SK-N-SH (cell line): ENCODE data around the gene C14orf39. TPM values are rescaled to one million over a fixed set of nuclear protein-coding genes. Genes with fewer than 3 reads are reported as not detected.
"Not testable (repeated sequence)": the region's sequence is repeated elsewhere in the genome, so short reads cannot be mapped to it uniquely, and the experiment has no call there.

Source experiments
- CTCF ChIA-PET: fragments of 300-600, 350-600 bp; formaldehyde crosslinking; extraction: SDS; loops from one replicate; lab custom pipeline; 2021; lab: Yijun Ruan, JAX
- POLR2A ChIA-PET: fragments of 350-600 bp; sonication (Branson Sonifier 250); formaldehyde crosslinking; extraction: SDS; loops from one replicate; lab custom pipeline; 2020; ENCODE audit warnings: antibody characterized with exemption, inconsistent platforms; lab: Yijun Ruan, JAX
- DNase-seq: peaks from one replicate; pipeline ENCODE4 v3.0.0; 2012
- H2AFZ ChIP-seq: fragments of 200-600 bp; sonication (generic); 2 replicates; pipeline ENCODE4 v1.8.1; 2016; ENCODE audit warnings: antibody characterized with exemption, mild to moderate bottlenecking, low read depth
- H3F3A ChIP-seq: fragments of 200-600 bp; sonication (generic); replicated peaks from 2 replicates; pipeline ENCODE3; 2016; ENCODE audit warnings: antibody characterized with exemption, mild to moderate bottlenecking; ENCODE audit not compliant: insufficient read depth
- H3K27ac ChIP-seq, 2 experiments: fragments of 200-500 bp in 1 of 2; fragments of 200-600 bp in 1 of 2; sonication (Bioruptor generic) in 1 of 2; sonication (generic), shearing (Covaris generic) in 1 of 2; 2 replicates each; pipeline versions ENCODE4 v1.5.1 to v1.6.1; 2014 to 2016; ENCODE audit warnings: low read depth in 2 of 2, inconsistent platforms in 1 of 2, low read length in 1 of 2, mild to moderate bottlenecking in 1 of 2, mixed read lengths in 1 of 2
- H3K27me3 ChIP-seq: fragments of 200-600 bp; sonication (generic), shearing (Covaris generic); 2 replicates; pipeline ENCODE4 v1.6.1; 2016; ENCODE audit warnings: mixed run types; ENCODE audit not compliant: insufficient read depth
- H3K36me3 ChIP-seq, 2 experiments: fragments of 200-500 bp in 1 of 2; fragments of 200-600 bp in 1 of 2; sonication (Bioruptor generic) in 1 of 2; sonication (generic) in 1 of 2; replicated peaks in 1 of 2; 2 replicates each; pipeline versions ENCODE3 to v1.5.1; 2014 to 2016; ENCODE audit warnings: low read length in 1 of 2, mild to moderate bottlenecking in 1 of 2; ENCODE audit not compliant: insufficient read depth in 2 of 2, control insufficient read depth in 1 of 2
- H3K4me1 ChIP-seq, 2 experiments: fragments of 200-500 bp in 1 of 2; fragments of 200-600 bp in 1 of 2; sonication (Bioruptor generic) in 1 of 2; sonication (generic), shearing (Covaris generic) in 1 of 2; 2 replicates each; pipeline versions ENCODE4 v1.5.1 to v1.6.1; 2014 to 2016; ENCODE audit warnings: low read depth in 1 of 2, low read length in 1 of 2, mixed run types in 1 of 2; ENCODE audit not compliant: insufficient read depth in 2 of 2, control insufficient read depth in 1 of 2
- H3K4me2 ChIP-seq: fragments of 200-600 bp; sonication (generic), shearing (Covaris generic); 2 replicates; pipeline ENCODE4 v1.6.1; 2017; ENCODE audit warnings: mixed run types
- H3K4me3 ChIP-seq, 2 experiments: fragments of 200-500 bp in 1 of 2; fragments of 200-600 bp in 1 of 2; sonication (Bioruptor generic) in 1 of 2; sonication (generic), shearing (Covaris generic) in 1 of 2; 2 replicates each; pipeline versions ENCODE4 v1.5.1 to v1.8.1; 2014 to 2016; ENCODE audit warnings: low read depth in 2 of 2, inconsistent platforms in 1 of 2, low read length in 1 of 2, mild to moderate bottlenecking in 1 of 2, mixed read lengths in 1 of 2, moderate library complexity in 1 of 2
- H3K79me2 ChIP-seq: fragments of 200-600 bp; sonication (generic); 2 replicates; pipeline ENCODE4 v1.8.1; 2017; ENCODE audit warnings: mild to moderate bottlenecking; ENCODE audit not compliant: insufficient read depth
- H3K9ac ChIP-seq: fragments of 200-600 bp; sonication (generic); 2 replicates; pipeline ENCODE4 v1.6.1; 2017; ENCODE audit warnings: mixed run types
- H3K9me2 ChIP-seq: fragments of 200-600 bp; sonication (generic); 2 replicates; pipeline ENCODE4 v1.6.1; 2017; ENCODE audit warnings: mixed run types
- H3K9me3 ChIP-seq: fragments of 200-600 bp; sonication (generic); 2 replicates; pipeline ENCODE4 v1.6.1; 2017; ENCODE audit warnings: mixed run types, mild to moderate bottlenecking, moderate library complexity
- H4K20me1 ChIP-seq: fragments of 200-600 bp; sonication (generic); 2 replicates; pipeline ENCODE4 v1.6.1; 2017; ENCODE audit warnings: mild to moderate bottlenecking, mixed run types; ENCODE audit not compliant: insufficient read depth
- CHD2 ChIP-seq: fragments of 150-350 bp; IDR thresholded peaks from 2 replicates; pipeline ENCODE4 v1.6.1; 2018; ENCODE audit warnings: low read length; ENCODE audit not compliant: partially characterized antibody
- EP300 ChIP-seq, 2 experiments: IDR thresholded peaks; 2 replicates each; pipeline versions ENCODE4 v1.4.0 to v1.6.1; 2012; ENCODE audit warnings: borderline replicate concordance in 1 of 2, low read depth in 1 of 2, low read length in 1 of 2
- EZH2phosphoT487 ChIP-seq: fragments of 200-600 bp; sonication (generic); IDR thresholded peaks from 2 replicates; pipeline ENCODE4 v1.6.1; 2017; ENCODE audit warnings: low read depth, mixed run types, mild to moderate bottlenecking, antibody characterized with exemption, moderate library complexity, borderline replicate concordance
- FOSL2 ChIP-seq: IDR thresholded peaks from 2 replicates; pipeline ENCODE4 v1.4.0; 2012; ENCODE audit warnings: low read depth, mild to moderate bottlenecking, moderate library complexity, borderline replicate concordance
- FOXM1 ChIP-seq: IDR thresholded peaks from 2 replicates; pipeline ENCODE4 v1.4.0; 2012; ENCODE audit warnings: low read depth, mild to moderate bottlenecking
- GABPA ChIP-seq: IDR thresholded peaks from 2 replicates; pipeline ENCODE4 v1.4.0; 2012; ENCODE audit warnings: low read depth, mild to moderate bottlenecking
- JUND ChIP-seq: IDR thresholded peaks from 2 replicates; pipeline ENCODE4 v1.4.0; 2012
- MEF2A ChIP-seq: IDR thresholded peaks from 2 replicates; pipeline ENCODE4 v1.4.0; 2012; ENCODE audit warnings: low read depth, borderline replicate concordance
- MXI1 ChIP-seq: IDR thresholded peaks from 2 replicates; pipeline ENCODE4 v1.6.1; 2012; ENCODE audit warnings: mild to moderate bottlenecking, low read depth, low read length, improper control_type of control experiment
- NFIC ChIP-seq: IDR thresholded peaks from 2 replicates; pipeline ENCODE4 v1.4.0; 2012; ENCODE audit warnings: borderline replicate concordance
- NRF1 ChIP-seq: IDR thresholded peaks from 2 replicates; pipeline ENCODE4 v1.6.1; 2012; ENCODE audit warnings: low read depth, mild to moderate bottlenecking, low read length
- RAD21 ChIP-seq: IDR thresholded peaks from 2 replicates; pipeline ENCODE4 v1.6.1; 2012; ENCODE audit warnings: mild to moderate bottlenecking, low read length
- RFX5 ChIP-seq: IDR thresholded peaks from 2 replicates; pipeline ENCODE4 v1.6.1; 2012; ENCODE audit warnings: mild to moderate bottlenecking, improper control_type of control experiment, low read length
- SIN3A ChIP-seq: IDR thresholded peaks from 2 replicates; pipeline ENCODE4 v1.6.1; 2012; ENCODE audit warnings: low read depth, mild to moderate bottlenecking, low read length, moderate library complexity, borderline replicate concordance
- TAF1 ChIP-seq: IDR thresholded peaks from 2 replicates; pipeline ENCODE4 v1.6.1; 2012; ENCODE audit warnings: low read depth, mild to moderate bottlenecking, low read length, moderate library complexity, borderline replicate concordance
- TCF12 ChIP-seq: IDR thresholded peaks from 2 replicates; pipeline ENCODE4 v1.4.0; 2012
- TEAD4 ChIP-seq: IDR thresholded peaks from 2 replicates; pipeline ENCODE4 v1.4.0; 2012; ENCODE audit warnings: mild to moderate bottlenecking, borderline replicate concordance; ENCODE audit not compliant: insufficient read depth
- YY1 ChIP-seq: IDR thresholded peaks from 2 replicates; pipeline ENCODE4 v1.4.0; 2012; ENCODE audit warnings: low read depth, mild to moderate bottlenecking
- WGBS: methylation state at CpG from one replicate; pipeline ENCODE4 v1.1.6; 2017; ENCODE audit warnings: low lambda C conversion rate; 5-methylcytosine and 5-hydroxymethylcytosine counted together
- polyA plus RNA-seq, 3 experiments: library from polyadenylated mRNA; depleted of rRNA; stranded (reverse); fragments of >200 nt; gene quantifications; 2 replicates each; pipeline ENCODE4 v1.2.3, GENCODE V29; 2012
- TF ChIP-seq, protein P1 (sequence below): fragments of 150-350 bp; IDR thresholded peaks from 2 replicates; pipeline ENCODE4 v1.6.1; 2017; ENCODE audit warnings: antibody characterized with exemption, low read length, low read depth, borderline replicate concordance
- TF ChIP-seq, protein P2 (sequence below): fragments of 150-350 bp; IDR thresholded peaks from 2 replicates; pipeline ENCODE4 v1.6.1; 2016; ENCODE audit warnings: mild to moderate bottlenecking, low read depth, low read length
- TF ChIP-seq, protein P3 (sequence below): IDR thresholded peaks from 2 replicates; pipeline ENCODE4; 2012

C14orf39 gene
- polyA plus RNA-seq, 1 of the 3 experiments (the other 2 are of a cell fraction) = 0.13 TPM

DNA sequence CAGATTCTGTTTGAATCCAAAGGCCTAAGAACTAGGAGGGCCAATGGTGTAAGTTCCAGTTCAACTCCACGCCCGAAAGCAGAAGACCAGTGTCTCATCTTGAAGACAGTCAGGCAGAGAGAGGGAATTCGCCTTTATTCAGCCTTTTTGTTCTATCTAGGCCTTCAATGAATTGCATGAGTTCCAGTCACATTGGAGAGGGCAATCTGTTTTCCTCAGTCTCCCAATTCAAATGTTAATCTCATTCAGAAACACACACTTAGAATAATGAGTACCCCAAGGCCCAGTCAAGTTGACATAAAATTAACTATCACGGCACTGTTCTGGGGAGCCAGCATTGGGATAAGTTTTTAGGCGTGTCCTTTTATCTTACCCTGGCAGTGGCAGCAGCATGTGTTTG lies 65.8 kb downstream of the C14orf39 start:
- no peaks in the 10 kb centered on the region for H3F3A ChIP-seq
- H3K4me2 ChIP-seq = no peak overlapping the region
- H4K20me1 ChIP-seq = no peaks in the 10 kb centered on the region
- H3K9me2 ChIP-seq = no peaks in the 10 kb centered on the region
- no peak overlapping the region for H3K9ac ChIP-seq
- ChIA-PET POLR2A (no interaction called here), CTCF (no interaction called here)
- DNase-seq = no peak
- H3K4me3 ChIP-seq = no peak overlapping the region
- H2AFZ ChIP-seq = no peak overlapping the region
- H3K79me2 ChIP-seq = no peaks in the 10 kb centered on the region
- TF ChIP-seq MXI1 (no peak), TEAD4 (no peak), YY1 (no peak), CHD2 (no peak), RAD21 (no peak), NFIC (no peak), FOXM1 (no peak)
- H3K27me3 ChIP-seq = no peaks in the 10 kb centered on the region
- no peak overlapping the region for H3K27ac ChIP-seq
- no peaks in the 10 kb centered on the region for H3K4me1 ChIP-seq
- 54% methylated on average over 5 of the region's 5 CpGs for WGBS
- H3K36me3 ChIP-seq = no peaks in the 10 kb centered on the region
- H3K9me3 ChIP-seq = no peaks in the 10 kb centered on the region

DNA sequence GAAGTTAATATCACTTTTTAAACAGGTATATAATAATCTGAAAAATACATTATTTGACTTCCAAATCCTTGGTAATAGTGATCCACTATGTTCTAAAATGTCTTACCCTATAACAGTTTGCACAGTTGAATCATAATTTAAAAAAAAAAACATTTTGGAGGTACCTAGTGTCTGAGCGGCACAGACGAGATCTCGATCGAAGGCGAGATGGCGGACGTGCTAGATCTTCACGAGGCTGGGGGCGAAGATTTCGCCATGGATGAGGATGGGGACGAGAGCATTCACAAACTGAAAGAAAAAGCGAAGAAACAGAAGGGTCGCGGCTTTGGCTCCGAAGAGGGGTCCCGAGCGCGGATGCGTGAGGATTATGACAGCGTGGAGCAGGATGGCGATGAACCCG lies 88.3 kb downstream of the C14orf39 start:
- POLR2A ChIA-PET, H3K9me3 ChIP-seq, H3K9ac ChIP-seq, H3F3A ChIP-seq, H3K4me3 ChIP-seq, DNase-seq, H2AFZ ChIP-seq, H3K4me2 ChIP-seq, H3K79me2 ChIP-seq, H3K9me2 ChIP-seq, H3K27me3 ChIP-seq, H3K36me3 ChIP-seq, H3K27ac ChIP-seq, H3K4me1 ChIP-seq, H4K20me1 ChIP-seq: not testable (repeated sequence)
- CTCF ChIA-PET = interaction anchor here (1.2 kb wide), 1 partner anchor 48 kb away, joined by 3 read pairs; no protein-coding TSS in a partner anchor
- 83% methylated on average over 22 of the region's 22 CpGs for WGBS

DNA sequence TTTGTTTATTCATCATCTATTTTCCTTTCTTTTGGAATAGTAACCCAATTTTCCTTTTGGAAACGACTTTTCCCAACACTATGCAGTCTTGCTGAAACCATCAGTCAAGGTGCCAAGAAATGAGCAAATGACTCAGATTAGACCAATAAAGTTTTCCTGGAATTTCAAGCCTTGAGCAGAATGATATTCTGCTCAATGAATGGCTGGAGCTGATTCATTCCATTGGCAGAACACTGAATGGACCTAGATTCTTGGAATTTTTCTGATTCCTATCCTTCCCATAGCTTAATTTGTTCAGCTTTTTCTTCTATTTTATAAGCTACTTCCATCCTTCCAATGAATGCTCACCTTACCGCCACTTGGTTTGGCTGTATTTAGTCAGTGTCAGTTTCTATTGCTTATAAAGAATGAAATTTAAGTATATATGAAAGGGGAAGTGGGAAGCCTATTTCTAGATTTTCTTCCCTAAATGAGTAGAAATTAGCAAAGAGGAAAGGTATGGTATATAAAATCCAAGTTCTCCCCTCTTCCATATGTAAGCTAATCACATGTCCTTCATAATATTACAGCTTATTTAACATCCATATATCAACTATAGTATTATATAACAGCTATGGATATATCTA lies 89.0 kb downstream of the C14orf39 start:
- Histone ChIP-seq H3K27ac (no peak overlapping the region), H4K20me1 (no peaks in the 10 kb centered on the region), H3K9me2 (no peaks in the 10 kb centered on the region), H3K79me2 (no peaks in the 10 kb centered on the region), H3F3A (no peaks in the 10 kb centered on the region), H3K9me3 (no peaks in the 10 kb centered on the region), H3K4me3 (no peak overlapping the region), H3K4me1 (no peaks in the 10 kb centered on the region), H3K36me3 (no peaks in the 10 kb centered on the region), H3K4me2 (no peak overlapping the region), H3K9ac (no peak overlapping the region), H2AFZ (no peak overlapping the region), H3K27me3 (no peaks in the 10 kb centered on the region)
- POLR2A ChIA-PET = no interaction called here
- CTCF ChIA-PET = interaction anchor here (1.2 kb wide), 1 partner anchor 47 kb away, joined by 3 read pairs; no protein-coding TSS in a partner anchor
- WGBS = 21% methylated on average over 2 of the region's 2 CpGs
- no peak for DNase-seq
- no peak for TF ChIP-seq EP300 (IDR thresholded peaks at IDR 0.05; ENCODE audit: borderline replicate concordance in 1 of 2, low read depth in 1 of 2, low read length in 1 of 2)
- no peak for TF ChIP-seq TAF1
- no peak for TF ChIP-seq YY1
- TF ChIP-seq TEAD4 = no peak
- no peak for TF ChIP-seq MEF2A
- TF ChIP-seq, protein P1, sequence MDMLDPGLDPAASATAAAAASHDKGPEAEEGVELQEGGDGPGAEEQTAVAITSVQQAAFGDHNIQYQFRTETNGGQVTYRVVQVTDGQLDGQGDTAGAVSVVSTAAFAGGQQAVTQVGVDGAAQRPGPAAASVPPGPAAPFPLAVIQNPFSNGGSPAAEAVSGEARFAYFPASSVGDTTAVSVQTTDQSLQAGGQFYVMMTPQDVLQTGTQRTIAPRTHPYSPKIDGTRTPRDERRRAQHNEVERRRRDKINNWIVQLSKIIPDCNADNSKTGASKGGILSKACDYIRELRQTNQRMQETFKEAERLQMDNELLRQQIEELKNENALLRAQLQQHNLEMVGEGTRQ = no peak
- no peak for TF ChIP-seq MXI1
- TF ChIP-seq JUND = no peak
- no peak for TF ChIP-seq NRF1
- TF ChIP-seq, protein P2, sequence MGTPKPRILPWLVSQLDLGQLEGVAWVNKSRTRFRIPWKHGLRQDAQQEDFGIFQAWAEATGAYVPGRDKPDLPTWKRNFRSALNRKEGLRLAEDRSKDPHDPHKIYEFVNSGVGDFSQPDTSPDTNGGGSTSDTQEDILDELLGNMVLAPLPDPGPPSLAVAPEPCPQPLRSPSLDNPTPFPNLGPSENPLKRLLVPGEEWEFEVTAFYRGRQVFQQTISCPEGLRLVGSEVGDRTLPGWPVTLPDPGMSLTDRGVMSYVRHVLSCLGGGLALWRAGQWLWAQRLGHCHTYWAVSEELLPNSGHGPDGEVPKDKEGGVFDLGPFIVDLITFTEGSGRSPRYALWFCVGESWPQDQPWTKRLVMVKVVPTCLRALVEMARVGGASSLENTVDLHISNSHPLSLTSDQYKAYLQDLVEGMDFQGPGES = no peak
- TF ChIP-seq RFX5 = no peak
- no peak for TF ChIP-seq EZH2phosphoT487
- TF ChIP-seq, protein P3, sequence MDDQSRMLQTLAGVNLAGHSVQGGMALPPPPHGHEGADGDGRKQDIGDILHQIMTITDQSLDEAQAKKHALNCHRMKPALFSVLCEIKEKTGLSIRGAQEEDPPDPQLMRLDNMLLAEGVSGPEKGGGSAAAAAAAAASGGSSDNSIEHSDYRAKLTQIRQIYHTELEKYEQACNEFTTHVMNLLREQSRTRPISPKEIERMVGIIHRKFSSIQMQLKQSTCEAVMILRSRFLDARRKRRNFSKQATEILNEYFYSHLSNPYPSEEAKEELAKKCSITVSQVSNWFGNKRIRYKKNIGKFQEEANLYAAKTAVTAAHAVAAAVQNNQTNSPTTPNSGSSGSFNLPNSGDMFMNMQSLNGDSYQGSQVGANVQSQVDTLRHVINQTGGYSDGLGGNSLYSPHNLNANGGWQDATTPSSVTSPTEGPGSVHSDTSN = no peak
- TF ChIP-seq NFIC = no peak
- no peak for TF ChIP-seq FOSL2
- TF ChIP-seq SIN3A = no peak
- no peak for TF ChIP-seq TCF12
- no peak for TF ChIP-seq GABPA
- TF ChIP-seq RAD21 = no peak
